Measurements from ENCODE around the gene MAB21L4.

- TF ChIP-seq ZNF274 (IDR thresholded peaks at IDR 0.05; ENCODE audit: low read depth, low read length) (no peak), YY1 (IDR thresholded peaks at IDR 0.05; ENCODE audit: insufficient read depth, insufficient read length) (no peak), SUZ12 (IDR thresholded peaks at IDR 0.05; ENCODE audit: extremely low read depth, insufficient read depth, insufficient read length) (no peak)
These were observed 2.3 kb upstream of the MAB21L4 start for GRCh38 chr2:240898108-240898730.
